Loucy (cell line): ENCODE data around the gene TRAF3.

ENCODE experiments used
- H2AFZ ChIP-seq: fragments of 200-600 bp; sonication (generic); 2 replicates; pipeline ENCODE4 v1.6.0; 2016; ENCODE audit warnings: antibody characterized with exemption, mild to moderate bottlenecking, low read length, moderate library complexity
- H3F3A ChIP-seq: fragments of 200-600 bp; 2 replicates; pipeline ENCODE4 v1.6.0; 2016; ENCODE audit warnings: antibody characterized with exemption, low read depth, mild to moderate bottlenecking
- H3K27me3 ChIP-seq: fragments of 200-600 bp; sonication (generic); 2 replicates; pipeline ENCODE4 v1.6.1; 2014; ENCODE audit warnings: low read length, mild to moderate bottlenecking; ENCODE audit not compliant: insufficient read depth, poor library complexity, severe bottlenecking
- H3K36me3 ChIP-seq: fragments of 200-600 bp; sonication (generic); 2 replicates; pipeline ENCODE4 v1.6.1; 2016; ENCODE audit warnings: low read length; ENCODE audit not compliant: insufficient read depth
- H3K4me1 ChIP-seq: fragments of 200-600 bp; sonication (generic); 2 replicates; pipeline ENCODE4 v1.5.1; 2014; ENCODE audit warnings: low read length, mild to moderate bottlenecking; ENCODE audit not compliant: insufficient read depth, poor library complexity, severe bottlenecking
- H3K4me2 ChIP-seq: fragments of 200-600 bp; sonication (generic); 2 replicates; pipeline ENCODE4 v1.6.0; 2014; ENCODE audit warnings: antibody characterized with exemption, low read length, low read depth, mild to moderate bottlenecking; ENCODE audit not compliant: poor library complexity, severe bottlenecking
- H3K4me3 ChIP-seq: fragments of 200-600 bp; sonication (generic); 2 replicates; pipeline ENCODE4 v1.5.1; 2014; ENCODE audit warnings: low read length, mild to moderate bottlenecking, mixed read lengths; ENCODE audit not compliant: poor library complexity, severe bottlenecking
- H3K79me2 ChIP-seq: fragments of 200-600 bp; sonication (generic); 2 replicates; pipeline ENCODE4 v1.6.1; 2014; ENCODE audit warnings: low read length; ENCODE audit not compliant: insufficient read depth
- H3K9ac ChIP-seq: fragments of 200-600 bp; sonication (generic); 2 replicates; pipeline ENCODE4 v1.6.0; 2014; ENCODE audit warnings: mild to moderate bottlenecking, low read depth, low read length, moderate library complexity; ENCODE audit not compliant: poor library complexity, severe bottlenecking
- H3K9me2 ChIP-seq: fragments of 200-600 bp; sonication (generic); replicated peaks from 2 replicates; pipeline ENCODE4 v1.6.1; 2016; ENCODE audit warnings: low read depth, low read length, mixed read lengths
- H3K9me3 ChIP-seq: fragments of 200-600 bp; sonication (generic); 2 replicates; pipeline ENCODE4 v1.6.1; 2014; ENCODE audit warnings: mild to moderate bottlenecking, antibody characterized with exemption, low read length, low read depth; ENCODE audit not compliant: insufficient read depth
- H4K20me1 ChIP-seq: fragments of 200-600 bp; sonication (generic); 2 replicates; pipeline ENCODE4 v1.6.0; 2014; ENCODE audit warnings: antibody characterized with exemption, low read length, mild to moderate bottlenecking; ENCODE audit not compliant: insufficient read depth, poor library complexity, severe bottlenecking
- CTCF ChIP-seq: fragments of 200-600 bp; sonication (generic); conservative IDR thresholded peaks from 2 replicates; pipeline ENCODE4 v1.5.1; 2014; ENCODE audit warnings: mild to moderate bottlenecking, antibody characterized with exemption, low read length
- EZH2phosphoT487 ChIP-seq: fragments of 200-600 bp; IDR thresholded peaks from 2 replicates; pipeline ENCODE4 v1.6.1; 2018; ENCODE audit warnings: antibody characterized with exemption, mild to moderate bottlenecking, moderate library complexity, borderline replicate concordance

Gene TRAF3

GRCh38 chr14:102729825-102730224 lies 47.4 kb upstream of the TRAF3 start:
- Histone ChIP-seq H3K9me2 (no peaks in the 10 kb centered on the region), H3K9me3 (no peaks in the 10 kb centered on the region), H3K36me3 (peaks cover 60% of the 10 kb centered on the region; the same call in 1 of the 2 replicates), H3K4me1 (no peaks in the 10 kb centered on the region), H3K27me3 (no peaks in the 10 kb centered on the region), H3K79me2 (no peaks in the 10 kb centered on the region), H3K9ac (no peak overlapping the region), H2AFZ (no peak overlapping the region), H3F3A (no peaks in the 10 kb centered on the region), H3K4me2 (no peak overlapping the region), H3K4me3 (no peak overlapping the region), H4K20me1 (no peaks in the 10 kb centered on the region)
- TF ChIP-seq EZH2phosphoT487 (no peak), CTCF (no peak)

- H4K20me1 ChIP-seq, result no peaks in the 10 kb centered on the region
- H3K9me2 ChIP-seq, result no peaks in the 10 kb centered on the region
- no peak overlapping the region for H2AFZ ChIP-seq
- H3K4me2 ChIP-seq, result no peak overlapping the region
- H3K27me3 ChIP-seq, result no peaks in the 10 kb centered on the region
- H3K36me3 ChIP-seq, result peaks cover 46% of the 10 kb centered on the region; the same call in 1 of the 2 replicates
- no peak for TF ChIP-seq CTCF
- no peak for TF ChIP-seq EZH2phosphoT487
- H3F3A ChIP-seq, result no peaks in the 10 kb centered on the region
- no peaks in the 10 kb centered on the region for H3K9me3 ChIP-seq
- no peak overlapping the region for H3K9ac ChIP-seq
- no peak overlapping the region for H3K4me3 ChIP-seq
- no peaks in the 10 kb centered on the region for H3K79me2 ChIP-seq
- H3K4me1 ChIP-seq, result no peaks in the 10 kb centered on the region
These were observed 46.0 kb upstream of the TRAF3 start for GRCh38 chr14:102731101-102731870.

GRCh38 chr14:102731871-102732800 lies 45.1 kb upstream of the TRAF3 start:
- TF ChIP-seq EZH2phosphoT487, result no peak
- no peak for TF ChIP-seq CTCF
- no peak overlapping the region for H3K4me3 ChIP-seq
- no peaks in the 10 kb centered on the region for H4K20me1 ChIP-seq
- H3K36me3 ChIP-seq, result peaks cover 38% of the 10 kb centered on the region; the same call in 1 of the 2 replicates
- H3K9me2 ChIP-seq, result no peaks in the 10 kb centered on the region
- no peaks in the 10 kb centered on the region for H3K4me1 ChIP-seq
- no peaks in the 10 kb centered on the region for H3K9me3 ChIP-seq
- H3K79me2 ChIP-seq, result no peaks in the 10 kb centered on the region
- no peaks in the 10 kb centered on the region for H3K27me3 ChIP-seq
- no peak overlapping the region for H2AFZ ChIP-seq
- H3F3A ChIP-seq, result no peaks in the 10 kb centered on the region
- H3K4me2 ChIP-seq, result no peak overlapping the region
- no peak overlapping the region for H3K9ac ChIP-seq
